ENCODE measurements around the gene INPP5A. TPM values are rescaled to one million over a fixed set of nuclear protein-coding genes. Genes with fewer than 3 reads are reported as not detected.

Gene INPP5A
- total RNA-seq, 1 donor from 2014 or later: 35.4 TPM

DNA sequence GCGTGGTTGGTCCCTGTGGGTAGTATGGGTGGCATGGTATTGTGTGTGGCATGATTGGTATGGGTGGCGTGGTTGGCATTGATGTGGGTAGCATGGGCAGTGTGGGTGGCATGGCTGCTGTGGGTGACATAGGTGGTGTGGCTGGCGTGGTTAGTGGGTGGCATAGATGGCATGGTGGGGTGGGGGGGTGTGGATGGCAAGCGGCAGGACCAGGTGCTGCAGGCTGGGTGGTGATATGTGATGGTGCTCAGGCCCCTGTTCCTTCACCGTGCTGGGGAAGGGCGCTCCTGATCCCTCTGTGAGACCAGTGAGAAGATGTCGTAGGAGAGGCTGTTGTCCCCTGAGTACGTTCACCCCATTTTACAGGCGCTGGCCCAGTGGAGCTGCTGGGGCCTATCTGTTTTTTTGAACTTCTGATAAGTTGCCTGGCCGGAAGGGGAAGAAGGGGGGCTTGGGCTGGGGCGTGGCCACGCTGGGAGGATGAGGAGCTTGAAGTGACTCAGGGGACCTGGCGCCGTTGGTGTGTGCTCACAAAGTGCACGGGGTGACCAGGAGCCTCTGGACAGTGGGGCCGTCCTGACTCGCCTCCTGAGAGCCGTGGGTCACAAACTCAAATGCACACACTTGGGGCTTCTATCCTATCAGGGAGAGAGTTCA, 17.5 kb downstream of the INPP5A start:
- H3K9me3 Mint-ChIP-seq: no peaks in the 10 kb centered on the region
- no peak overlapping the region for H3K4me3 Mint-ChIP-seq
- peaks cover 10% of the 10 kb centered on the region for H3K4me1 Mint-ChIP-seq
- TF ChIP-seq, protein P1, sequence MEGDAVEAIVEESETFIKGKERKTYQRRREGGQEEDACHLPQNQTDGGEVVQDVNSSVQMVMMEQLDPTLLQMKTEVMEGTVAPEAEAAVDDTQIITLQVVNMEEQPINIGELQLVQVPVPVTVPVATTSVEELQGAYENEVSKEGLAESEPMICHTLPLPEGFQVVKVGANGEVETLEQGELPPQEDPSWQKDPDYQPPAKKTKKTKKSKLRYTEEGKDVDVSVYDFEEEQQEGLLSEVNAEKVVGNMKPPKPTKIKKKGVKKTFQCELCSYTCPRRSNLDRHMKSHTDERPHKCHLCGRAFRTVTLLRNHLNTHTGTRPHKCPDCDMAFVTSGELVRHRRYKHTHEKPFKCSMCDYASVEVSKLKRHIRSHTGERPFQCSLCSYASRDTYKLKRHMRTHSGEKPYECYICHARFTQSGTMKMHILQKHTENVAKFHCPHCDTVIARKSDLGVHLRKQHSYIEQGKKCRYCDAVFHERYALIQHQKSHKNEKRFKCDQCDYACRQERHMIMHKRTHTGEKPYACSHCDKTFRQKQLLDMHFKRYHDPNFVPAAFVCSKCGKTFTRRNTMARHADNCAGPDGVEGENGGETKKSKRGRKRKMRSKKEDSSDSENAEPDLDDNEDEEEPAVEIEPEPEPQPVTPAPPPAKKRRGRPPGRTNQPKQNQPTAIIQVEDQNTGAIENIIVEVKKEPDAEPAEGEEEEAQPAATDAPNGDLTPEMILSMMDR (conservative IDR thresholded peaks at IDR 0.05): no peak
- H3K27me3 Mint-ChIP-seq (ENCODE audit: low read depth): no peaks in the 10 kb centered on the region
- DNase-seq (ENCODE audit: low read depth, low spot score): no peak
- H3K27ac Mint-ChIP-seq (ENCODE audit: unreplicated experiment): no peak overlapping the region
- H3K36me3 Mint-ChIP-seq (ENCODE audit: low read depth): peaks cover 3% of the 10 kb centered on the region

DNA sequence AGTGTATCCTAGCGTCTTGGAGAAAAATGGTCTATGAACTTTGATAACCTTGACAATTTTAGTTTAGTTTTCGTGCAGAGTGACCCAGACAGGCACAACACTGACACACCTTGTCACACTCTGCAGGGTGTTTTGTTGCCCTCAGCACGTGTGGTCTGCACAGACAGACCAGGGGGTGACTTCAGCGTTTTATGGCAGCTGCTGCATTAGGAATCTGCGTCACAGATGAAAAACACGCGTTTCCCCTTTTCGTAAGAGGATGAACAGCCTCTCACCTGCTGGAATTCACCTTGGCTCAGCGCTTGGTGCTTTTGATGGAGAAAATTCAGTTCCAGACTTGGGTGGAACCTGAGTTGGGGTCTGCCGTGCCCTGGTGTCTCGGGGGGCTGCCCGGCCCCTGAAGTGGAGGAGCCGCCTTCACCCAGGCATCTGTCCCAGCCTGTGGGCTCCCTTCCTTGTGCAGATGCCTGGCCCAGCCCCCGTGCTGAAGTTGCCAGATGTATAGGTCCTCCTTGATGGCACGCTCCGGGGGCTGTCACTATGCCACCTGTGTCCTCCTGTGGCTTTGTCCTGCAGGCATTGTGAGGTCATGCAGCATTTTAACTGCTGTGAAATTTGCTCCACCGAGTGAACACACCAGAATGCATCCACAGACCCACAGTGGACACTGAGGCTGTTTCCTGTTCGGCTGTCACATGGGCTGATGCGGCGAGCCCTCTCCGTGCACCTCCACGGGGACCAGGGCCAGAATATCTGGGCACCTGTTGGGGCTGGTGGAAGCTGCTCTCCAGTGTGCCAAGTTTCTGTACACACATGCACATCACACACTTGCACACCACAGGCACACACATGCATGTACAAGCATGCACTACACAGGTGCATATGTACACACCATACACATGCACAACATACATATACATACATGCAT, 18.3 kb downstream of the INPP5A start:
- DNase-seq (ENCODE audit: low read depth, low spot score): no peak
- Mint-ChIP-seq H3K4me1 (peaks cover 10% of the 10 kb centered on the region), H3K9me3 (no peaks in the 10 kb centered on the region)

DNA sequence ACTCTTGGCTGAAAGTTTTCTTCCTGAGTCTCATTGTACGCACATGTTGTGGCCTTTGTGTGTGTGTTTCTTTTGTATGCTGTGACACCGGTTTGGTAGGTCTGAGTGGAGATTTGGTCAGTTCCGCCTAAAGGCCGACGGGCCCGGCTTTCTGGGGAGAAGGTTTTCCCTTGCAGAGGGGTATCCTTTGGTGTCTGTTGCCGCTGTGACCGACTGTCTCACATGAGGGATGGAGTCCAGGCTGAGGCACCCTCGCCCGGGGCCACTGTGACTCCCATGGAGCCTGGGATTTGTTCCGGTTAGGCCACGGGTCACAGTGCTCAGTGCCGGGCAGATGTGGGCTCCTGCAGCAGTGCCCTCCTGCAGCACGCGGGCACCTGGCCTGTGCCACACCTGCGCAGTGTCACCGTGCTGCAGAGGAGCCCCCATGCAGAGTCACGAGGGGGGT, 19.4 kb downstream of the INPP5A start:
- TF ChIP-seq, protein P1 (conservative IDR thresholded peaks at IDR 0.05): no peak
- no peak overlapping the region for H3K4me3 Mint-ChIP-seq
- H3K27ac Mint-ChIP-seq (ENCODE audit: unreplicated experiment): no peak overlapping the region
- no peaks in the 10 kb centered on the region for H3K27me3 Mint-ChIP-seq (ENCODE audit: low read depth)
- peaks cover 10% of the 10 kb centered on the region for H3K4me1 Mint-ChIP-seq
- H3K36me3 Mint-ChIP-seq (ENCODE audit: low read depth): peaks cover 6% of the 10 kb centered on the region
- no peak for DNase-seq (ENCODE audit: low read depth, low spot score)
- peaks cover 2% of the 10 kb centered on the region for H3K9me3 Mint-ChIP-seq

More for the DNA sequence above, 18.3 kb downstream of the INPP5A start:
- no peak overlapping the region for H3K27ac Mint-ChIP-seq (ENCODE audit: unreplicated experiment)
- H3K4me3 Mint-ChIP-seq: no peak overlapping the region
- peaks cover 3% of the 10 kb centered on the region for H3K36me3 Mint-ChIP-seq (ENCODE audit: low read depth)
- H3K27me3 Mint-ChIP-seq (ENCODE audit: low read depth): no peaks in the 10 kb centered on the region
- TF ChIP-seq, protein P1 (conservative IDR thresholded peaks at IDR 0.05): no peak

DNA sequence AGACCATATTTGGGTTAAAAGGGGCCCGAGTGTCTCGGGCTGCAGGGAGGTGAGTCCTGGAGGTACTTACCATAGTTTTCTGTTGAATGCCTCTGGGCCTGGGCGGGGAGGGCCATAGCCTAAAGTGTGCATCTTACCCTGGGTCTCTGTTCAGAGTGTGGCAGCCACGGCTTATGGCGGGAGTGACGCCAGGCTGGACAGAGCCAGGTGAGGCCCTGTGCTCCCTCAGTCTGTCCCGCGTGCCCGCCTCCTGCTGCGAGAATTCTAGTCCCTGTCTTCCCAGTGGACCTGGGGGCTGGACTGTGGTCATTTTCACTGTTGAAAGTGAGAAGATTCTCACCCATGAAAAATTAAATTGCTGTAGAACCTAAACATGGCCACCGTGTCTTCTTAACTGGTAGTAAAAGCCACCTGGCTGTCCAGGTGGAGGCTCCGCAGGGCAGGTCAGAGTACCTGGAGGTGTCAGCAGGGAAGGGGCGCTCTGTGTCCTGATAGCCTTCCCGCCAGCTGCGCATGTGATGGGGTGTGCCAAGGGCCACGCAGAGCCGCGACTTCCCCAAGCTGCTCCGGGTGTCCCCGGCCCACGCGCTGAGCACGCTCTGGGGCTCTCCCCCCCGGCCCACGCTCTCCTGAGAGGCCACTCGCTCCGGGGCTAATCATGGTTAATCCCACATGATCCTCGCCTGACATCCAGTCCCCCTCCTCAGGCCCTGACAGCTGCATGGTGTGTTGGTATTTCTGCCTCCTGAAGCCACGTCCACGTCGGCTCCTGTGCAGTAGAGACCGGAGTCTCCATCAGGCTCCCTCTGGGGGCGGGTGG, 20.3 kb downstream of the INPP5A start:
- Mint-ChIP-seq H3K36me3 (ENCODE audit: low read depth) (peaks cover 6% of the 10 kb centered on the region), H3K4me1 (peaks cover 10% of the 10 kb centered on the region), H3K9me3 (peaks cover 2% of the 10 kb centered on the region), H3K27me3 (ENCODE audit: low read depth) (no peaks in the 10 kb centered on the region), H3K27ac (ENCODE audit: unreplicated experiment) (no peak overlapping the region), H3K4me3 (no peak overlapping the region)
- DNase-seq (ENCODE audit: low read depth, low spot score): no peak
- TF ChIP-seq, protein P1 (conservative IDR thresholded peaks at IDR 0.05): no peak
